HCT116 (cell line): Measurements from ENCODE around the gene WIZ. TPM values are rescaled to one million over a fixed set of nuclear protein-coding genes. Genes with fewer than 3 reads are reported as not detected.

Experiments used
- ATAC-seq: fragments of 200-7000 bp; cut with Tn5 transposase; 2 replicates; pipeline ENCODE4 v1.9.1; 2020; ENCODE audit warnings: mild to moderate bottlenecking, moderate library complexity
- BruUV-seq: library from RNA; stranded (reverse); fragments of 400-500 nt; replicated peaks from 2 replicates; lab custom pipeline; 2021; lab: Mats Ljungman, UMichigan
- CTCF ChIA-PET: fragments of 300-600 bp; sonication (Branson Sonifier 250); formaldehyde crosslinking; loops from one replicate; lab custom pipeline; 2021; ENCODE audit warnings: antibody characterized with exemption; lab: Charles Lee
- POLR2A ChIA-PET: fragments of 300-600, 350-600 bp; sonication (Branson Sonifier 250); formaldehyde crosslinking; loops from one replicate; lab custom pipeline; 2021; ENCODE audit warnings: antibody characterized with exemption; lab: Charles Lee
- RAD21 ChIA-PET, 2 experiments: fragments of 300-600 bp; sonication (Branson Sonifier 250); formaldehyde crosslinking; loops; one replicate each; lab custom pipeline; 2023; ENCODE audit warnings: low total read pairs in 2 of 2; ENCODE audit not compliant: uncharacterized antibody in 2 of 2, unreplicated experiment in 2 of 2, low non-redundant PET in 1 of 2; lab: Charles Lee
- DNase-seq: peaks from one replicate; pipeline ENCODE4 v3.0.0-alpha.2; 2010; ENCODE audit warnings: low read depth, low spot score
- H2AFZ ChIP-seq: fragments of 200-600 bp; shearing (Covaris generic), sonication (generic); 2 replicates; pipeline ENCODE4 v1.6.1; 2017; ENCODE audit warnings: low read depth, mixed run types, mixed read lengths, antibody characterized with exemption, low read length; ENCODE audit not compliant: poor library complexity, severe bottlenecking
- H3K27ac ChIP-seq: 2 replicates; pipeline ENCODE4 v1.5.1; 2012; ENCODE audit warnings: low read depth, low read length
- H3K27me3 ChIP-seq: fragments of 200-600 bp; sonication (generic); 2 replicates; pipeline ENCODE4 v1.6.1; 2016; ENCODE audit warnings: mixed run types, low read length, mixed read lengths; ENCODE audit not compliant: insufficient read depth
- H3K36me3 ChIP-seq, 2 experiments: fragments of 200-500 bp in 1 of 2; fragments of 200-600 bp in 1 of 2; sonication (Bioruptor generic) in 1 of 2; sonication (generic) in 1 of 2; 2 replicates each; pipeline versions ENCODE4 v1.5.1 to v1.6.1; 2014 to 2016; ENCODE audit warnings: low read length in 2 of 2, inconsistent platforms in 1 of 2, mixed read lengths in 1 of 2, mixed run types in 1 of 2; ENCODE audit not compliant: insufficient read depth in 2 of 2, control insufficient read depth in 1 of 2
- H3K4me1 ChIP-seq, 2 experiments: fragments of 200-600 bp in 1 of 2; sonication (generic) in 1 of 2; 2 replicates each; pipeline versions ENCODE4 v1.5.1 to v1.6.1; 2012 to 2017; ENCODE audit warnings: low read length in 2 of 2, inconsistent platforms in 1 of 2, mild to moderate bottlenecking in 1 of 2, mixed read lengths in 1 of 2, mixed run types in 1 of 2, moderate library complexity in 1 of 2; ENCODE audit not compliant: insufficient read depth in 2 of 2, control insufficient read depth in 1 of 2
- H3K4me2 ChIP-seq: fragments of 200-600 bp; sonication (generic); 2 replicates; pipeline ENCODE4 v1.6.1; 2017; ENCODE audit warnings: mixed run types, low read length, mixed read lengths
- H3K4me3 ChIP-seq, 2 experiments: fragments of 200-600 bp in 1 of 2; sonication (generic) in 1 of 2; replicated peaks in 1 of 2; 2 replicates each; pipeline ENCODE4 v1.5.1; 2011 to 2016; ENCODE audit warnings: low read length in 2 of 2, control low read depth in 1 of 2, low read depth in 1 of 2, mild to moderate bottlenecking in 1 of 2, mixed read lengths in 1 of 2, mixed run types in 1 of 2
- H3K79me2 ChIP-seq: fragments of 200-600 bp; sonication (generic); 2 replicates; pipeline ENCODE4 v1.6.1; 2017; ENCODE audit warnings: mild to moderate bottlenecking, mixed run types, low read length, moderate library complexity, mixed read lengths; ENCODE audit not compliant: insufficient read depth
- H3K9ac ChIP-seq: fragments of 200-600 bp; sonication (generic); 2 replicates; pipeline ENCODE4 v1.6.1; 2016; ENCODE audit warnings: low read length, mixed read lengths
- H3K9me2 ChIP-seq: fragments of 200-600 bp; sonication (generic), shearing (Covaris generic); 2 replicates; pipeline ENCODE4 v1.6.1; 2017; ENCODE audit warnings: mixed run types, mild to moderate bottlenecking, moderate library complexity; ENCODE audit not compliant: insufficient read depth
- H3K9me3 ChIP-seq, 2 experiments: fragments of 200-500 bp in 1 of 2; fragments of 200-600 bp in 1 of 2; sonication (Bioruptor generic) in 1 of 2; sonication (generic) in 1 of 2; 2 replicates each; pipeline ENCODE4 v1.6.1; 2014 to 2017; ENCODE audit warnings: low read length in 2 of 2, mixed read lengths in 2 of 2, inconsistent platforms in 1 of 2, low read depth in 1 of 2, mild to moderate bottlenecking in 1 of 2, mixed run types in 1 of 2, moderate library complexity in 1 of 2; ENCODE audit not compliant: control insufficient read depth in 1 of 2, insufficient read depth in 1 of 2
- H4K20me1 ChIP-seq: fragments of 200-600 bp; sonication (generic), shearing (Covaris generic); 2 replicates; pipeline ENCODE4 v1.6.1; 2017; ENCODE audit warnings: mixed run types, mild to moderate bottlenecking, moderate library complexity; ENCODE audit not compliant: insufficient read depth
- CEBPB ChIP-seq: IDR thresholded peaks from 2 replicates; pipeline ENCODE4 v1.6.1; 2012; ENCODE audit warnings: low read depth
- CTCF ChIP-seq, 3 experiments: fragments of 200-600 bp in 1 of 3; sonication (generic) in 1 of 3; IDR thresholded peaks in 2 of 3; conservative IDR thresholded peaks in 1 of 3; 2 replicates each; pipeline ENCODE4 v1.5.1; 2012 to 2017; ENCODE audit warnings: low read depth in 2 of 3, low read length in 2 of 3, antibody characterized with exemption in 1 of 3, borderline replicate concordance in 1 of 3, control low read depth in 1 of 3, mild to moderate bottlenecking in 1 of 3, mixed read lengths in 1 of 3, mixed run types in 1 of 3, moderate library complexity in 1 of 3; ENCODE audit not compliant: insufficient read depth in 1 of 3
- EZH2 ChIP-seq: fragments of 200-600 bp; sonication (generic); IDR thresholded peaks from 2 replicates; pipeline ENCODE4 v1.6.1; 2017; ENCODE audit warnings: antibody characterized with exemption, mixed run types
- EZH2phosphoT487 ChIP-seq: fragments of 200-600 bp; IDR thresholded peaks from 2 replicates; pipeline ENCODE4 v1.6.1; 2018; ENCODE audit warnings: antibody characterized with exemption, borderline replicate concordance
- FOSL1 ChIP-seq: IDR thresholded peaks from 2 replicates; pipeline ENCODE4 v1.6.1; 2012; ENCODE audit warnings: low read depth
- JUND ChIP-seq: IDR thresholded peaks from 2 replicates; pipeline ENCODE4 v1.6.1; 2012
- POLR2A ChIP-seq: IDR thresholded peaks from 2 replicates; pipeline ENCODE4 v1.7.0; 2011; ENCODE audit warnings: borderline replicate concordance; ENCODE audit not compliant: insufficient read depth, insufficient read length; ENCODE audit errors: extremely low read depth
- POLR2AphosphoS5 ChIP-seq: IDR thresholded peaks from 2 replicates; pipeline ENCODE4 v1.6.1; 2011; ENCODE audit warnings: mild to moderate bottlenecking, low read depth, low read length, moderate library complexity
- REST ChIP-seq: IDR thresholded peaks from 2 replicates; pipeline ENCODE4 v1.6.1; 2012; ENCODE audit warnings: low read depth
- SIN3A ChIP-seq: IDR thresholded peaks from 2 replicates; pipeline ENCODE4 v1.6.1; 2012; ENCODE audit warnings: low read depth
- SP1 ChIP-seq: IDR thresholded peaks from 2 replicates; pipeline ENCODE4 v1.6.1; 2012; ENCODE audit warnings: low read depth
- SRF ChIP-seq: IDR thresholded peaks from 2 replicates; pipeline ENCODE4 v1.6.1; 2012; ENCODE audit warnings: low read depth
- YY1 ChIP-seq: IDR thresholded peaks from 2 replicates; pipeline ENCODE4 v1.6.1; 2011; ENCODE audit warnings: low read length, low read depth, moderate library complexity, mild to moderate bottlenecking; ENCODE audit not compliant: insufficient replicate concordance; ENCODE audit errors: extremely low read depth
- ZBTB33 ChIP-seq: IDR thresholded peaks from 2 replicates; pipeline ENCODE4 v1.6.1; 2011; ENCODE audit warnings: mild to moderate bottlenecking, low read length, moderate library complexity; ENCODE audit not compliant: insufficient replicate concordance; ENCODE audit errors: extremely low read depth
- ZFX ChIP-seq: fragments of 450-650 bp; IDR thresholded peaks from 2 replicates; pipeline ENCODE4 v1.6.1; 2017
- ZNF274 ChIP-seq: fragments of 200-500 bp; sonication (Bioruptor generic); IDR thresholded peaks from 2 replicates; pipeline ENCODE4 v1.6.1; 2014; ENCODE audit warnings: mild to moderate bottlenecking, low read depth, low read length, inconsistent platforms
- intact Hi-C: fragments of 100-400 bp; cut with micrococcal nuclease; formaldehyde crosslinking; loops from 2 replicates; pipeline ENCODE4 v1.10.0; 2022
- total RNA-seq: library from RNA; stranded (reverse); gene quantifications from one replicate; pipeline ENCODE4 v1.2.1, GENCODE V29; 2021; ENCODE audit not compliant: unreplicated experiment

WIZ gene
- total RNA-seq, 1 experiment from 2014 or later = 28.4 TPM

- H3K4me2 ChIP-seq = no peak overlapping the region
- H3K9me3 ChIP-seq = no peaks in the 10 kb centered on the region
- no TSS peak for BruUV-seq
- no peaks in the 10 kb centered on the region for H3K9me2 ChIP-seq
- no peak overlapping the region for H3K4me3 ChIP-seq
- H3K36me3 ChIP-seq = peaks cover 14 to 36% of the 10 kb centered on the region in 2 experiments; a peak in 3 of 4 replicates
- no peak overlapping the region for H3K9ac ChIP-seq
- RAD21 ChIA-PET = no interaction called here
- POLR2A ChIA-PET = no interaction called here
- H3K27ac ChIP-seq = no peak overlapping the region
- no peak for ATAC-seq
- no peaks in the 10 kb centered on the region for H3K27me3 ChIP-seq
- no peak for DNase-seq
- CTCF ChIA-PET = no interaction called here
- H3K79me2 ChIP-seq = peaks cover 54% of the 10 kb centered on the region
- H2AFZ ChIP-seq = no peak overlapping the region
- intact Hi-C loops = no loop called here
- H4K20me1 ChIP-seq = no peaks in the 10 kb centered on the region
- H3K4me1 ChIP-seq = peaks cover 18 to 25% of the 10 kb centered on the region in 2 experiments
- no peak for TF ChIP-seq REST
- no peak for TF ChIP-seq EZH2phosphoT487
- TF ChIP-seq POLR2AphosphoS5 = no peak
- no peak for TF ChIP-seq SP1
- TF ChIP-seq ZFX = no peak
- no peak for TF ChIP-seq ZBTB33
- TF ChIP-seq SIN3A = no peak
- TF ChIP-seq POLR2A = no peak
- TF ChIP-seq FOSL1 = no peak
- TF ChIP-seq JUND = no peak
- no peak for TF ChIP-seq YY1
- no peak for TF ChIP-seq CEBPB
- TF ChIP-seq EZH2 = no peak
- no peak for TF ChIP-seq SRF
- TF ChIP-seq ZNF274 = no peak
- TF ChIP-seq CTCF (IDR thresholded peaks at IDR 0.05 in 2 of 3, conservative IDR thresholded peaks at IDR 0.05 in 1 of 3; ENCODE audit: borderline replicate concordance in 1 of 3, insufficient read depth in 1 of 3, low read depth in 2 of 3, low read length in 2 of 3) = no peak
Observed at GRCh38 chr19:15428956-15429824, 20.6 kb downstream of the WIZ start.
